GM19025 (cell line): ENCODE measurements around the gene SSR3.

ENCODE experiments used
- ATAC-seq: cut with Tn5 transposase; IDR thresholded peaks from one replicate; pipeline ENCODE4 v1.9.1; 2021; ENCODE audit warnings: mild to moderate bottlenecking, low read depth, moderate library complexity; ENCODE audit not compliant: unreplicated experiment

The SSR3 gene

GRCh38 chr3:156495816-156496215 is 59.1 kb downstream of the SSR3 start:
- no peak for ATAC-seq

GRCh38 chr3:156493887-156494286 is 61.0 kb downstream of the SSR3 start:
- ATAC-seq: no peak

DNA sequence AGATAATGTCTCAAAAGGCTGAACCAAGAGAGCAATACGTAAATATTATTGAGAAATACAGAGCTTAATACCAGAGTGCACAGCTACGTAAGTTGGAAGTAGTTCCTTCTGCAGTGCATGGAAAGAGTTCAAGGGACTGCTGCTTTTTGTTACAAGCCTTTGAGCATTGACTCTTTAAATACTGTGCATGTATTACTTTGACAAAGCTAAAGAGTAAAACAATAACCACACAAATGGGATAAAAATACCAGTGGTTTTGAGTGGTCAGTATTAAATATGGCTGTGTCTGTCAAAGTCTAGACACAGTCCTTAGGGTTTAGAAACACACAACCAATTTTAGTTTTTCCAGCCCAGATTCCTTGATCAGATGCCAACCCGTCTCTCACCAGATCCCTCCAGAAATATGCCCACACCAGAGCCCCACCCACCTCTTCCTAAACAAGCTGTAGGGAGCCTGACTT is 62.1 kb downstream of the SSR3 start:
- no peak for ATAC-seq

- ATAC-seq: no peak
Observed at GRCh38 chr3:156491192-156491591, 63.7 kb downstream of the SSR3 start.
